Sigmoid colon (tissue), 7 donors: ENCODE data around the gene CRKL. TPM values are rescaled to one million over a fixed set of nuclear protein-coding genes. Genes with fewer than 3 reads are reported as not detected.

Experiments
- DNase-seq: peaks from one replicate; pipeline ENCODE4 v3.0.0-alpha.2; 2019
- H3K27ac ChIP-seq, 4 donors: fragments of 200-600 bp; sonication (generic); one replicate each; pipeline ENCODE4 v1.5.1; 2016 to 2019; ENCODE audit warnings: mild to moderate bottlenecking in 1 of 4
- H3K27me3 ChIP-seq, 3 donors: fragments of 200-600 bp; sonication (generic); one replicate each; pipeline ENCODE4 v1.5.1; 2019; ENCODE audit warnings: mild to moderate bottlenecking in 1 of 3
- H3K36me3 ChIP-seq, 4 donors: fragments of 200-600 bp; sonication (generic); one replicate each; pipeline ENCODE4 v1.5.1; 2016 to 2019
- H3K4me1 ChIP-seq, 4 donors: fragments of 200-600 bp; sonication (generic); one replicate each; pipeline ENCODE4 v1.5.1; 2017 to 2019
- H3K4me3 ChIP-seq, 4 donors: fragments of 200-600 bp; sonication (generic); one replicate each; pipeline ENCODE4 v1.5.1; 2017 to 2019; ENCODE audit warnings: mild to moderate bottlenecking in 2 of 4, moderate library complexity in 1 of 4
- H3K9me3 ChIP-seq, 4 donors: fragments of 200-600 bp in 3 of 4; sonication (generic) in 3 of 4; one replicate each; pipeline versions ENCODE4 v1.5.1 to v1.6.1; 2013 to 2019
- CTCF ChIP-seq, 4 experiments: fragments of 450-650 bp in 3 of 4; fragments of 200-600 bp in 1 of 4; IDR thresholded peaks; one replicate each; pipeline ENCODE4 v1.5.1; 2016 to 2019; ENCODE audit warnings: antibody characterized with exemption in 4 of 4, mild to moderate bottlenecking in 3 of 4, moderate library complexity in 2 of 4
- EP300 ChIP-seq, 4 donors: sonication (generic); formaldehyde crosslinking; IDR thresholded peaks; one replicate each; pipeline ENCODE4 v1.6.1; 2017; ENCODE audit warnings: antibody characterized with exemption in 4 of 4
- POLR2A ChIP-seq, 2 donors: fragments of 450-650 bp; IDR thresholded peaks; one replicate each; pipeline ENCODE4 v1.6.1; 2016; ENCODE audit warnings: antibody characterized with exemption in 2 of 2, mild to moderate bottlenecking in 2 of 2, moderate library complexity in 2 of 2
- POLR2AphosphoS5 ChIP-seq, 4 donors: sonication (generic); formaldehyde crosslinking; IDR thresholded peaks; one replicate each; pipeline ENCODE4 v1.6.1; 2017; ENCODE audit warnings: antibody characterized with exemption in 4 of 4
- WGBS, 2 donors: extraction: QIAGEN DNeasy Blood & Tissue Kit; methylation state at CpG; one replicate each; pipeline ENCODE4 v1.1.7; 2013; 5-methylcytosine and 5-hydroxymethylcytosine counted together
- intact Hi-C: fragments of 100-400 bp; cut with DNase I; formaldehyde crosslinking; loops from one replicate; pipeline ENCODE4 v1.15.1; 2023
- polyA plus RNA-seq, 3 donors: library from polyadenylated mRNA; stranded (reverse); fragments of 200-250 nt; gene quantifications; one replicate each; pipeline ENCODE4 v1.2.3, GENCODE V29; 2013
- total RNA-seq, 4 donors: library from RNA; depleted of rRNA; stranded (reverse); fragments of >200 nt; gene quantifications; one replicate each; pipeline ENCODE4 v1.1.0, GENCODE V29; 2016
- donor health status: healthy with polysubstance abuse.
- donor health status: Bipolar disorder and iron deficiency.
- donor health status: healthy.

The CRKL gene
- total and polyA plus RNA-seq, 7 donors = 16.8 to 37.1 (median 35.6) TPM

GRCh38 chr22:20973634-20974286 is 56.6 kb downstream of the CRKL start:
- TF ChIP-seq POLR2A (IDR thresholded peaks at IDR 0.05) = no peak
- TF ChIP-seq CTCF (IDR thresholded peaks at IDR 0.05) = no peak
- H3K4me1 ChIP-seq = peaks cover 0 to 2% (median 0%) of the 10 kb centered on the region in 4 donors
- H3K4me3 ChIP-seq = no peak overlapping the region
- no peaks in the 10 kb centered on the region for H3K27me3 ChIP-seq
- WGBS, 2 donors = 82 to 84% methylated on average over 21 of the region's 21 CpGs
- no peaks in the 10 kb centered on the region for H3K36me3 ChIP-seq
- no peak for DNase-seq
- H3K9me3 ChIP-seq = no peaks in the 10 kb centered on the region
- no peak overlapping the region for H3K27ac ChIP-seq
- intact Hi-C loops = no loop called here

GRCh38 chr22:20974336-20974955 is 57.2 kb downstream of the CRKL start:
- Histone ChIP-seq H3K4me3 (no peak overlapping the region), H3K27me3 (no peaks in the 10 kb centered on the region), H3K4me1 (peaks cover 0 to 5% (median 4%) of the 10 kb centered on the region in 4 donors), H3K36me3 (no peaks in the 10 kb centered on the region), H3K27ac (no peak overlapping the region), H3K9me3 (no peaks in the 10 kb centered on the region)
- intact Hi-C loops = no loop called here
- 88% methylated on average over 16 of the region's 16 CpGs for WGBS, 2 donors
- no peak for DNase-seq
- TF ChIP-seq CTCF (IDR thresholded peaks at IDR 0.05) (no peak), POLR2A (IDR thresholded peaks at IDR 0.05) (no peak), EP300 (IDR thresholded peaks at IDR 0.05) (no peak), POLR2AphosphoS5 (IDR thresholded peaks at IDR 0.05) (no peak)

GRCh38 chr22:20975541-20976290 is 58.5 kb downstream of the CRKL start:
- Histone ChIP-seq H3K4me3 (no peak overlapping the region), H3K36me3 (no peaks in the 10 kb centered on the region), H3K27ac (no peak overlapping the region), H3K4me1 (peaks cover 0 to 18% (median 16%) of the 10 kb centered on the region in 4 donors), H3K9me3 (no peaks in the 10 kb centered on the region), H3K27me3 (no peaks in the 10 kb centered on the region)
- intact Hi-C loops = loop anchor here (5.0 kb wide), 1 partner anchor 53 kb away; no protein-coding TSS in a partner anchor
- no peak for TF ChIP-seq POLR2AphosphoS5 (IDR thresholded peaks at IDR 0.05)
- 88 to 89% methylated on average over 14 of the region's 14 CpGs for WGBS, 2 donors
- no peak for DNase-seq

- Histone ChIP-seq H3K9me3 (no peaks in the 10 kb centered on the region), H3K36me3 (no peaks in the 10 kb centered on the region), H3K4me1 (peaks cover 0 to 25% (median 23%) of the 10 kb centered on the region in 4 donors), H3K27ac (no peak overlapping the region), H3K4me3 (no peak overlapping the region), H3K27me3 (no peaks in the 10 kb centered on the region)
- intact Hi-C loops = loop anchor here (5.0 kb wide), 1 partner anchor 54 kb away; no protein-coding TSS in a partner anchor
- WGBS, 2 donors = 85 to 91% methylated on average over 24 of the region's 24 CpGs
- TF ChIP-seq POLR2A (IDR thresholded peaks at IDR 0.05) = no peak
- no peak for TF ChIP-seq CTCF (IDR thresholded peaks at IDR 0.05)
- TF ChIP-seq EP300 (IDR thresholded peaks at IDR 0.05) = no peak
- TF ChIP-seq POLR2AphosphoS5 (IDR thresholded peaks at IDR 0.05) = no peak
- no peak for DNase-seq
Observed at GRCh38 chr22:20976291-20976877, 59.2 kb downstream of the CRKL start.

- Histone ChIP-seq H3K9me3 (no peaks in the 10 kb centered on the region), H3K36me3 (no peaks in the 10 kb centered on the region), H3K27me3 (no peaks in the 10 kb centered on the region), H3K27ac (no peak overlapping the region), H3K4me3 (no peak overlapping the region), H3K4me1 (peaks cover 0 to 28% (median 26%) of the 10 kb centered on the region in 4 donors)
- TF ChIP-seq CTCF (IDR thresholded peaks at IDR 0.05) (no peak), POLR2AphosphoS5 (IDR thresholded peaks at IDR 0.05) (no peak), EP300 (IDR thresholded peaks at IDR 0.05) (no peak), POLR2A (IDR thresholded peaks at IDR 0.05) (no peak)
- WGBS, 2 donors = 87 to 89% methylated on average over 11 of the region's 11 CpGs
- DNase-seq = no peak
- intact Hi-C loops = loop anchor here (5.0 kb wide), 1 partner anchor 55 kb away; no protein-coding TSS in a partner anchor
Observed at GRCh38 chr22:20977019-20977418, 59.8 kb downstream of the CRKL start.
